Prostate gland (tissue), 2 donors: ENCODE results near the gene USP9X.

Experiments
- CTCF ChIP-seq, 4 experiments: fragments of 200-600 bp in 2 of 4; fragments of 450-650 bp in 2 of 4; sonication (generic) in 2 of 4; IDR thresholded peaks; 1 replicate in 3 of 4; 2 replicates in 1 of 4; pipeline ENCODE4 v1.5.1; 2016 to 2019; ENCODE audit warnings: antibody characterized with exemption in 4 of 4, mild to moderate bottlenecking in 2 of 4, moderate library complexity in 2 of 4
- POLR2A ChIP-seq: fragments of 450-650 bp; IDR thresholded peaks from one replicate; pipeline ENCODE4 v1.6.1; 2016; ENCODE audit warnings: antibody characterized with exemption, mild to moderate bottlenecking
- POLR2AphosphoS5 ChIP-seq: sonication (generic); formaldehyde crosslinking; IDR thresholded peaks from one replicate; pipeline ENCODE4 v1.6.1; 2017; ENCODE audit warnings: antibody characterized with exemption

DNA sequence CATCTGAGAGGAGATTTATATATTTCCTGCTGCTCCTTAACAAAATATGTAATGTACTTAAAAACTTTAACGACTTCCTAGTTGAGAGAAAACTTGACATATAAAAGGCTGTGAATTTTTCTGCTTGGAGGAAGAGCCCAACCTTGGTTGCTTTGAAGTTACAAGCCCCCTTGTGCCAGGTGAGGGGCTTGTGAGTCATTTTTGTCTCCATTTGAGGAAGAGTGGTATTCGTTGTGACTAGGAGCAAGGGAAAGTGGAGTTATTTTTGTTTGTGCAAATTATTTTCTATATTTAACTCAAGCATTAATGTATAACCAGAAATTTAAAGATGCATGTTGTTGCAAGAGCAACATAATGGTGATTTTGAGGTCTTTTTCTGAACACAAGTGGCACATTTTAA is 149.7 kb downstream of the USP9X start:
- TF ChIP-seq CTCF (IDR thresholded peaks at IDR 0.05) (no peak), POLR2AphosphoS5 (no peak), POLR2A (no peak)
